Lung (tissue), 12 donors: ENCODE results near the gene PET100. TPM values are rescaled to one million over a fixed set of nuclear protein-coding genes. Genes with fewer than 3 reads are reported as not detected.

Experiments used
- ATAC-seq: fragments of 200-7000 bp; cut with Tn5 transposase; one replicate; pipeline ENCODE4 v1.9.1; 2020; ENCODE audit warnings: moderate number of reproducible peaks; ENCODE audit not compliant: insufficient read depth, low FRiP score
- DNase-seq, 3 donors: peaks; one replicate each; pipeline ENCODE4 v3.0.0-alpha.2; 2013 to 2017
- H3K27ac ChIP-seq, 2 donors: one replicate each; pipeline ENCODE4 v1.5.1; 2013; ENCODE audit warnings: mild to moderate bottlenecking in 2 of 2, moderate library complexity in 2 of 2, control low read depth in 1 of 2, inconsistent platforms in 1 of 2, low read depth in 1 of 2, low read length in 1 of 2
- H3K27me3 ChIP-seq, 3 donors: one replicate each; pipeline ENCODE4 v1.5.1; 2013; ENCODE audit warnings: low read length in 2 of 3; ENCODE audit not compliant: control insufficient read depth in 3 of 3, insufficient read depth in 3 of 3
- H3K36me3 ChIP-seq, 4 donors: one replicate each; pipeline ENCODE4 v1.5.1; 2013; ENCODE audit warnings: low read length in 4 of 4, mild to moderate bottlenecking in 1 of 4, moderate library complexity in 1 of 4; ENCODE audit not compliant: control insufficient read depth in 4 of 4, insufficient read depth in 4 of 4
- H3K4me1 ChIP-seq, 5 donors: one replicate each; pipeline ENCODE4 v1.5.1; 2013; ENCODE audit warnings: low read length in 5 of 5, mild to moderate bottlenecking in 2 of 5, moderate library complexity in 1 of 5; ENCODE audit not compliant: control insufficient read depth in 5 of 5, insufficient read depth in 5 of 5
- H3K4me3 ChIP-seq: one replicate; pipeline ENCODE4 v1.5.1; 2013; ENCODE audit warnings: mild to moderate bottlenecking, control low read depth, moderate library complexity
- H3K9ac ChIP-seq, 2 donors: one replicate each; pipeline ENCODE4 v1.5.1; 2013; ENCODE audit warnings: low read length in 2 of 2, control low read depth in 1 of 2; ENCODE audit not compliant: insufficient read depth in 1 of 2
- H3K9me3 ChIP-seq, 4 donors: one replicate each; pipeline ENCODE4 v1.5.1; 2013; ENCODE audit warnings: low read length in 3 of 4, mild to moderate bottlenecking in 1 of 4, moderate library complexity in 1 of 4; ENCODE audit not compliant: control insufficient read depth in 4 of 4, insufficient read depth in 3 of 4
- CTCF ChIP-seq: IDR thresholded peaks from 2 replicates; pipeline ENCODE4 v1.5.1; 2012; ENCODE audit warnings: mild to moderate bottlenecking; ENCODE audit errors: control extremely low read depth, extremely low read depth
- WGBS, 2 donors: extraction: QIAGEN DNeasy Blood & Tissue Kit; methylation state at CpG; one replicate each; pipeline ENCODE4 v1.1.7; 2013; 5-methylcytosine and 5-hydroxymethylcytosine counted together
- polyA plus RNA-seq, 2 donors: library from polyadenylated mRNA; stranded (reverse); fragments of 200-250 nt; gene quantifications; one replicate each; pipeline ENCODE4 v1.2.1, GENCODE V29; 2013
- total RNA-seq, 2 donors: library from RNA; depleted of rRNA in 1 of 2; stranded (reverse); fragments of >200 nt in 1 of 2; gene quantifications; one replicate each; pipeline ENCODE4 v1.2.1, GENCODE V29; 2014 to 2021
- donor health status: control.
- donor health status: control.
- donor health status: Bipolar disorder and iron deficiency.
- donor health status: healthy.
- donor health status: DM: yes; HTN: yes; CAD: no.

The PET100 gene
- total and polyA plus RNA-seq, 4 donors = 26.9 to 383 (median 88.1) TPM

DNA sequence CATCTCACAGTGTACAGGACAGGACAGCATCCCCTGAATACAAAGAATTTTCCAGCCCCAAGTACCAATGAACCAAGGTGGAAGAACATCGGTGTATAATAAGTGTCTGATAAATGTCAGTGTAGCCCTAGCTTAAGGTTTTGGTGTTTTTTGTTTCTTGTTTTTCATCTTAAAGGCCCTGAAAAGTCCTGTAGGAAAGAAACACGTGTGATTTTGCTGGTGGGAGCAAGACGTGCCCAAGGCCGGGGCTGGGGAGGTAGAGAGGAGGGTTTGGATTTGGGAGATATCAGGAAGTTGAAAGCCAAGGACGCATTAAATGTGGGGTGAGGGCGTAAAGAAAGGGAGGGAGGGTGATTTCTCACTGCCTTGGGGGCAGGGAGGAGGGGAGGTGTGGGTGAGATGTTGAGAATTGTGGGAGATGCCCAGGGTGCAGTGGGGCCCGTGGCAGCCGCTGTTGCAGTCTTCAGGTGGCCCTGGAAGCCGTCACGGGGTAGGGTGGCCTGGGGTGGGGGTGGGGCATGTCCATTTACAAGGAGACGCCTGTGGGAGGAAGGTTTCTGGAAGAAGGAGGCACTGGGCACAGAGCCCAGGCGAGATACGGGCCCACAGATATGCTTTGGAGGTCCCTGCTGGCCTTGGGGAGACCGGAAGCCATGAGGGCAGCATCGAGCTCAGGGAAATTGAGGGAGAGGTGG, 27.2 kb upstream of the PET100 start:
- peak; percentile 28 for ATAC-seq
- DNase-seq = peak; percentile 11 to 68 (median 54)
- H3K4me3 ChIP-seq = no peak overlapping the region

GRCh38 chr19:7602935-7603497, 26.6 kb upstream of the PET100 start:
- peak; percentile 15 for ATAC-seq

More for the DNA sequence above, 27.2 kb upstream of the PET100 start:
- TF ChIP-seq CTCF = no peak
- Histone ChIP-seq H3K9ac (no peak overlapping the region), H3K9me3 (peaks cover 0 to 2% (median 0%) of the 10 kb centered on the region in 4 donors), H3K27me3 (peaks cover 3 to 5% (median 4%) of the 10 kb centered on the region in 3 donors), H3K27ac (peak overlapping the region in 1 of 2 donors; percentile 24), H3K36me3 (no peaks in the 10 kb centered on the region), H3K4me1 (peaks cover 0 to 6% (median 0%) of the 10 kb centered on the region in 5 donors)
- WGBS, 2 donors = 34 to 43% methylated on average over 15 of the region's 15 CpGs

GRCh38 chr19:7603919-7604318, 25.7 kb upstream of the PET100 start:
- WGBS, 2 donors = 61 to 83% methylated on average over 9 of the region's 9 CpGs
- Histone ChIP-seq H3K9ac (no peak overlapping the region), H3K4me1 (peaks cover 0 to 6% (median 0%) of the 10 kb centered on the region in 5 donors), H3K4me3 (no peak overlapping the region), H3K36me3 (no peaks in the 10 kb centered on the region), H3K27me3 (peaks cover 0 to 4% (median 0%) of the 10 kb centered on the region in 3 donors), H3K27ac (peak overlapping the region in 1 of 2 donors; percentile 8), H3K9me3 (peaks cover 0 to 2% (median 0%) of the 10 kb centered on the region in 4 donors)
- DNase-seq (no peak), ATAC-seq (no peak)
- TF ChIP-seq CTCF = no peak

More at GRCh38 chr19:7602935-7603497, 26.6 kb upstream of the PET100 start:
- peaks cover 0 to 6% (median 0%) of the 10 kb centered on the region in 5 donors for H3K4me1 ChIP-seq
- H3K27ac ChIP-seq = peak overlapping the region in 1 of 2 donors; percentile 80
- DNase-seq = no peak
- H3K27me3 ChIP-seq = peaks cover 0 to 4% (median 4%) of the 10 kb centered on the region in 3 donors
- no peak overlapping the region for H3K9ac ChIP-seq
- TF ChIP-seq CTCF = no peak
- WGBS, 2 donors = 62 to 64% methylated on average over 11 of the region's 11 CpGs
- H3K9me3 ChIP-seq = peaks cover 0 to 2% (median 0%) of the 10 kb centered on the region in 4 donors
- no peak overlapping the region for H3K4me3 ChIP-seq
- no peaks in the 10 kb centered on the region for H3K36me3 ChIP-seq
